HL-60/S4 treated with retinoic acid at 250 ng/mL for 4 days and 3 days (cell line): ENCODE results near the gene BNIPL.

Source experiments
- in situ Hi-C: fragments of 300-500 bp; cut with MboI; formaldehyde crosslinking; loops from 2 replicates; pipeline ENCODE4 v1.7.0; 2022; ENCODE audit warnings: low sequenced_read_pairs

Gene BNIPL

GRCh38 chr1:151009674-151010345, 26.6 kb upstream of the BNIPL start:
- in situ Hi-C loops: no loop called here

- in situ Hi-C loops: no loop called here
Observed at GRCh38 chr1:151010346-151010726, 26.1 kb upstream of the BNIPL start.

- in situ Hi-C loops: no loop called here
Observed at GRCh38 chr1:151011154-151011850, 25.1 kb upstream of the BNIPL start.

- in situ Hi-C loops: no loop called here
Observed at GRCh38 chr1:151012684-151013471, 23.5 kb upstream of the BNIPL start.

- in situ Hi-C loops: no loop called here
Observed at GRCh38 chr1:151013518-151013917, 22.9 kb upstream of the BNIPL start.

GRCh38 chr1:151024540-151025146, 11.7 kb upstream of the BNIPL start:
- in situ Hi-C loops: no loop called here

GRCh38 chr1:151026460-151026859, 9.9 kb upstream of the BNIPL start:
- in situ Hi-C loops: no loop called here

- in situ Hi-C loops: no loop called here
Observed at GRCh38 chr1:151032164-151032563, 4.2 kb upstream of the BNIPL start.

GRCh38 chr1:151035167-151035566, 1.2 kb upstream of the BNIPL start:
- in situ Hi-C loops: no loop called here

GRCh38 chr1:151037032-151037431, 646 bp downstream of the BNIPL start:
- in situ Hi-C loops: no loop called here

GRCh38 chr1:151039521-151039920, 3.1 kb downstream of the BNIPL start:
- in situ Hi-C loops: no loop called here

GRCh38 chr1:151043163-151043562, 6.8 kb downstream of the BNIPL start:
- in situ Hi-C loops: no loop called here

GRCh38 chr1:151047591-151047924, 11.2 kb downstream of the BNIPL start, which contains the start of gene C1orf56:
Gene C1orf56 (plus strand): TSS chr1:151047751. CDS start chr1:151047848, 97 bp downstream.
- in situ Hi-C loops: no loop called here

GRCh38 chr1:151047925-151048644, 11.7 kb downstream of the BNIPL start:
- in situ Hi-C loops: no loop called here

GRCh38 chr1:151048645-151049032, 12.3 kb downstream of the BNIPL start:
- in situ Hi-C loops: no loop called here

GRCh38 chr1:151049458-151049857, 13.1 kb downstream of the BNIPL start:
- in situ Hi-C loops: no loop called here

- in situ Hi-C loops: no loop called here
Observed at GRCh38 chr1:151050051-151050688, 13.8 kb downstream of the BNIPL start.

- in situ Hi-C loops: no loop called here
Observed at GRCh38 chr1:151051356-151052009, 15.1 kb downstream of the BNIPL start.

- in situ Hi-C loops: no loop called here
Observed at GRCh38 chr1:151054971-151055547, 18.7 kb downstream of the BNIPL start.
